HUES6 (cell line): ENCODE results near the gene MED29.

ENCODE experiments used
- H3K27ac ChIP-seq: 2 replicates; pipeline ENCODE4 v1.7.0; 2013; ENCODE audit warnings: low read depth, mild to moderate bottlenecking, low read length, inconsistent platforms
- H3K27me3 ChIP-seq: 2 replicates; pipeline ENCODE4 v1.6.1; 2013; ENCODE audit warnings: low read length; ENCODE audit not compliant: control insufficient read depth, insufficient read depth
- H3K36me3 ChIP-seq: 2 replicates; pipeline ENCODE4 v1.6.1; 2013; ENCODE audit warnings: low read length; ENCODE audit not compliant: control insufficient read depth, insufficient read depth
- H3K4me1 ChIP-seq: 2 replicates; pipeline ENCODE4 v1.6.1; 2013; ENCODE audit warnings: low read length; ENCODE audit not compliant: control insufficient read depth, insufficient read depth
- H3K4me3 ChIP-seq: 2 replicates; pipeline ENCODE4 v1.5.1; 2013; ENCODE audit warnings: low read depth, low read length
- H3K9ac ChIP-seq: one replicate; pipeline ENCODE4 v1.6.1; 2013; ENCODE audit warnings: mild to moderate bottlenecking, low read length
- H3K9me3 ChIP-seq: 2 replicates; pipeline ENCODE4 v1.6.1; 2013; ENCODE audit warnings: low read depth, low read length; ENCODE audit not compliant: control insufficient read depth, insufficient read depth

MED29 gene

GRCh38 chr19:39355253-39355652, 35.9 kb upstream of the MED29 start:
- no peaks in the 10 kb centered on the region for H3K9me3 ChIP-seq
- H3K27me3 ChIP-seq: no peaks in the 10 kb centered on the region
- no peak overlapping the region for H3K27ac ChIP-seq
- H3K4me1 ChIP-seq: no peaks in the 10 kb centered on the region
- no peak overlapping the region for H3K4me3 ChIP-seq
- H3K36me3 ChIP-seq: peaks cover 85% of the 10 kb centered on the region
- no peak overlapping the region for H3K9ac ChIP-seq

- Histone ChIP-seq H3K36me3 (peaks cover 90% of the 10 kb centered on the region), H3K9ac (no peak overlapping the region), H3K4me3 (no peak overlapping the region), H3K9me3 (no peaks in the 10 kb centered on the region), H3K27me3 (no peaks in the 10 kb centered on the region), H3K4me1 (no peaks in the 10 kb centered on the region), H3K27ac (no peak overlapping the region)
These were observed 35.1 kb upstream of the MED29 start for GRCh38 chr19:39356073-39356472.

- no peaks in the 10 kb centered on the region for H3K9me3 ChIP-seq
- H3K36me3 ChIP-seq: peaks cover 84% of the 10 kb centered on the region
- no peak overlapping the region for H3K27ac ChIP-seq
These were observed 34.5 kb upstream of the MED29 start for GRCh38 chr19:39356647-39357046.

GRCh38 chr19:39359026-39359425, 32.2 kb upstream of the MED29 start:
- Histone ChIP-seq H3K27me3 (no peaks in the 10 kb centered on the region), H3K27ac (no peak overlapping the region), H3K9me3 (no peaks in the 10 kb centered on the region), H3K9ac (no peak overlapping the region), H3K4me1 (no peaks in the 10 kb centered on the region), H3K36me3 (peaks cover 89% of the 10 kb centered on the region), H3K4me3 (no peak overlapping the region)

More at GRCh38 chr19:39356647-39357046, 34.5 kb upstream of the MED29 start:
- Histone ChIP-seq H3K27me3 (no peaks in the 10 kb centered on the region), H3K4me3 (no peak overlapping the region), H3K4me1 (no peaks in the 10 kb centered on the region), H3K9ac (no peak overlapping the region)

- Histone ChIP-seq H3K9ac (no peak overlapping the region), H3K27me3 (no peaks in the 10 kb centered on the region), H3K4me1 (no peaks in the 10 kb centered on the region), H3K36me3 (peaks cover 85% of the 10 kb centered on the region), H3K9me3 (no peaks in the 10 kb centered on the region), H3K4me3 (no peak overlapping the region), H3K27ac (no peak overlapping the region)
These were observed 30.6 kb upstream of the MED29 start for GRCh38 chr19:39360599-39360998.

GRCh38 chr19:39362682-39363657, 28.2 kb upstream of the MED29 start:
- Histone ChIP-seq H3K36me3 (peaks cover 75% of the 10 kb centered on the region), H3K9ac (no peak overlapping the region), H3K4me1 (no peaks in the 10 kb centered on the region), H3K4me3 (no peak overlapping the region), H3K27ac (no peak overlapping the region), H3K27me3 (no peaks in the 10 kb centered on the region), H3K9me3 (no peaks in the 10 kb centered on the region)

GRCh38 chr19:39363901-39364457, 27.2 kb upstream of the MED29 start:
- H3K36me3 ChIP-seq: peaks cover 75% of the 10 kb centered on the region
- no peak overlapping the region for H3K9ac ChIP-seq
- no peaks in the 10 kb centered on the region for H3K9me3 ChIP-seq
- H3K4me3 ChIP-seq: no peak overlapping the region
- no peak overlapping the region for H3K27ac ChIP-seq
- H3K27me3 ChIP-seq: no peaks in the 10 kb centered on the region
- H3K4me1 ChIP-seq: no peaks in the 10 kb centered on the region

- Histone ChIP-seq H3K27ac (no peak overlapping the region), H3K9ac (no peak overlapping the region), H3K4me3 (no peak overlapping the region), H3K36me3 (peaks cover 77% of the 10 kb centered on the region), H3K4me1 (no peaks in the 10 kb centered on the region), H3K9me3 (no peaks in the 10 kb centered on the region), H3K27me3 (no peaks in the 10 kb centered on the region)
These were observed 25.6 kb upstream of the MED29 start for GRCh38 chr19:39365531-39365930.

- H3K36me3 ChIP-seq: peaks cover 78% of the 10 kb centered on the region
- no peak overlapping the region for H3K4me3 ChIP-seq
- no peaks in the 10 kb centered on the region for H3K4me1 ChIP-seq
- no peak overlapping the region for H3K27ac ChIP-seq
- H3K9me3 ChIP-seq: no peaks in the 10 kb centered on the region
- no peaks in the 10 kb centered on the region for H3K27me3 ChIP-seq
- H3K9ac ChIP-seq: no peak overlapping the region
These were observed 22.0 kb upstream of the MED29 start for GRCh38 chr19:39369200-39369599.

- H3K9me3 ChIP-seq: no peaks in the 10 kb centered on the region
- H3K36me3 ChIP-seq: peaks cover 78% of the 10 kb centered on the region
- H3K9ac ChIP-seq: no peak overlapping the region
- no peaks in the 10 kb centered on the region for H3K27me3 ChIP-seq
- no peaks in the 10 kb centered on the region for H3K4me1 ChIP-seq
- H3K4me3 ChIP-seq: no peak overlapping the region
- H3K27ac ChIP-seq: no peak overlapping the region
These were observed 20.4 kb upstream of the MED29 start for GRCh38 chr19:39370735-39371134.

- H3K9ac ChIP-seq: no peak overlapping the region
- H3K9me3 ChIP-seq: no peaks in the 10 kb centered on the region
- no peak overlapping the region for H3K27ac ChIP-seq
- no peaks in the 10 kb centered on the region for H3K4me1 ChIP-seq
- no peak overlapping the region for H3K4me3 ChIP-seq
- H3K27me3 ChIP-seq: no peaks in the 10 kb centered on the region
- H3K36me3 ChIP-seq: peaks cover 81% of the 10 kb centered on the region
These were observed 19.0 kb upstream of the MED29 start for GRCh38 chr19:39372047-39372802.
